DND-41 (cell line): Measurements from ENCODE around the gene CADPS.

Experiments used
- ATAC-seq: fragments of 200-7000 bp; cut with Tn5 transposase; 3 replicates; pipeline ENCODE4 v1.9.1; 2021; ENCODE audit warnings: low read depth; ENCODE audit not compliant: insufficient read depth
- DNase-seq: peaks from one replicate; pipeline ENCODE4 v3.0.0-alpha.2; 2020
- H2AFZ ChIP-seq: 2 replicates; pipeline ENCODE4 v1.6.0; 2012; ENCODE audit warnings: low read depth, low read length
- H3K27ac ChIP-seq: 2 replicates; pipeline ENCODE4 v1.5.1; 2012; ENCODE audit warnings: low read length, inconsistent platforms
- H3K27me3 ChIP-seq: fragments of 200-600 bp; sonication (generic); 2 replicates; pipeline ENCODE4 v1.6.0; 2012; ENCODE audit warnings: low read length, mild to moderate bottlenecking, inconsistent platforms; ENCODE audit not compliant: insufficient read depth, poor library complexity
- H3K36me3 ChIP-seq: 2 replicates; pipeline ENCODE4 v1.5.1; 2012; ENCODE audit warnings: low read length, inconsistent platforms; ENCODE audit not compliant: insufficient read depth
- H3K4me1 ChIP-seq: 2 replicates; pipeline ENCODE4 v1.5.1; 2012; ENCODE audit warnings: mild to moderate bottlenecking, low read length; ENCODE audit not compliant: insufficient read depth
- H3K4me2 ChIP-seq: 2 replicates; pipeline ENCODE4 v1.6.0; 2012; ENCODE audit warnings: mild to moderate bottlenecking, moderate library complexity, low read length, inconsistent platforms; ENCODE audit not compliant: insufficient read depth
- H3K4me3 ChIP-seq, 2 experiments: fragments of 200-600 bp in 1 of 2; shearing (Covaris generic) in 1 of 2; 2 replicates each; pipeline ENCODE4 v1.5.1; 2012 to 2016; ENCODE audit warnings: inconsistent platforms in 2 of 2, low read length in 2 of 2, mild to moderate bottlenecking in 2 of 2, low read depth in 1 of 2, moderate library complexity in 1 of 2
- H3K79me2 ChIP-seq: 2 replicates; pipeline ENCODE4 v1.6.0; 2012; ENCODE audit warnings: low read length, inconsistent platforms; ENCODE audit not compliant: insufficient read depth
- H3K9ac ChIP-seq: 2 replicates; pipeline ENCODE4 v1.6.0; 2012; ENCODE audit warnings: low read depth, mild to moderate bottlenecking, inconsistent platforms, low read length, moderate library complexity
- H3K9me3 ChIP-seq: 2 replicates; pipeline ENCODE4 v1.5.1; 2012; ENCODE audit warnings: low read length, moderate library complexity, mild to moderate bottlenecking, inconsistent platforms; ENCODE audit not compliant: insufficient read depth, severe bottlenecking
- H4K20me1 ChIP-seq: 2 replicates; pipeline ENCODE4 v1.6.0; 2012; ENCODE audit warnings: low read length; ENCODE audit not compliant: insufficient read depth
- EZH2 ChIP-seq: IDR thresholded peaks from 3 replicates; pipeline ENCODE4 v1.6.1; 2012; ENCODE audit warnings: borderline replicate concordance, low read depth, mild to moderate bottlenecking, moderate library complexity, low read length, inconsistent platforms; ENCODE audit not compliant: severe bottlenecking
- TF ChIP-seq, protein P1 (sequence below): IDR thresholded peaks from 2 replicates; pipeline ENCODE4 v1.5.1; 2012; ENCODE audit warnings: borderline replicate concordance, low read length, moderate library complexity, mild to moderate bottlenecking; ENCODE audit not compliant: poor library complexity, severe bottlenecking; ENCODE audit errors: extremely low read depth

CADPS gene

DNA sequence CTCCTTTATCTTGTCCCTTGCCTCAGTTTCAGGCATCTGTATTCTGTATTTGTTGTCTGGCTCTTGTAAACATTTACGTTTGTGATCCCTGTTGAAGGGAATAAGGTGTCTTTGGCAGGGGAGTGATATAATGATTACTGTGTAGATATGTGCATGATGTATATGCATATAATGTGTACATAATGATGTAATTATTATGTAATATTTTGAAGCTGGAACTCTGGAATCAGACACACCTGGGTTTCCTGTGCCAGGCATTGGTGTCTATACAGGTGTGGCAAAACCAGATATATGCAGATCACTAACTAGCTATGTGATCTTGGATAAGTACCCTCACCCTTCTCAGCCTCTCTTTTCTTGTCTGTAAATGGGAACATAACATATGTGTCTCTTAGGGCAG is 260.7 kb downstream of the CADPS start:
- ATAC-seq (no peak), DNase-seq (no peak)
- no peak for TF ChIP-seq EZH2
- TF ChIP-seq, protein P1, sequence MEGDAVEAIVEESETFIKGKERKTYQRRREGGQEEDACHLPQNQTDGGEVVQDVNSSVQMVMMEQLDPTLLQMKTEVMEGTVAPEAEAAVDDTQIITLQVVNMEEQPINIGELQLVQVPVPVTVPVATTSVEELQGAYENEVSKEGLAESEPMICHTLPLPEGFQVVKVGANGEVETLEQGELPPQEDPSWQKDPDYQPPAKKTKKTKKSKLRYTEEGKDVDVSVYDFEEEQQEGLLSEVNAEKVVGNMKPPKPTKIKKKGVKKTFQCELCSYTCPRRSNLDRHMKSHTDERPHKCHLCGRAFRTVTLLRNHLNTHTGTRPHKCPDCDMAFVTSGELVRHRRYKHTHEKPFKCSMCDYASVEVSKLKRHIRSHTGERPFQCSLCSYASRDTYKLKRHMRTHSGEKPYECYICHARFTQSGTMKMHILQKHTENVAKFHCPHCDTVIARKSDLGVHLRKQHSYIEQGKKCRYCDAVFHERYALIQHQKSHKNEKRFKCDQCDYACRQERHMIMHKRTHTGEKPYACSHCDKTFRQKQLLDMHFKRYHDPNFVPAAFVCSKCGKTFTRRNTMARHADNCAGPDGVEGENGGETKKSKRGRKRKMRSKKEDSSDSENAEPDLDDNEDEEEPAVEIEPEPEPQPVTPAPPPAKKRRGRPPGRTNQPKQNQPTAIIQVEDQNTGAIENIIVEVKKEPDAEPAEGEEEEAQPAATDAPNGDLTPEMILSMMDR, result no peak
- Histone ChIP-seq H3K79me2 (no peaks in the 10 kb centered on the region), H3K4me3 (no peak overlapping the region), H3K9ac (no peak overlapping the region), H3K9me3 (no peaks in the 10 kb centered on the region), H2AFZ (no peak overlapping the region), H3K27me3 (peaks cover 3% of the 10 kb centered on the region), H3K4me1 (no peaks in the 10 kb centered on the region), H3K27ac (no peak overlapping the region), H3K36me3 (no peaks in the 10 kb centered on the region), H4K20me1 (no peaks in the 10 kb centered on the region), H3K4me2 (no peak overlapping the region)

DNA sequence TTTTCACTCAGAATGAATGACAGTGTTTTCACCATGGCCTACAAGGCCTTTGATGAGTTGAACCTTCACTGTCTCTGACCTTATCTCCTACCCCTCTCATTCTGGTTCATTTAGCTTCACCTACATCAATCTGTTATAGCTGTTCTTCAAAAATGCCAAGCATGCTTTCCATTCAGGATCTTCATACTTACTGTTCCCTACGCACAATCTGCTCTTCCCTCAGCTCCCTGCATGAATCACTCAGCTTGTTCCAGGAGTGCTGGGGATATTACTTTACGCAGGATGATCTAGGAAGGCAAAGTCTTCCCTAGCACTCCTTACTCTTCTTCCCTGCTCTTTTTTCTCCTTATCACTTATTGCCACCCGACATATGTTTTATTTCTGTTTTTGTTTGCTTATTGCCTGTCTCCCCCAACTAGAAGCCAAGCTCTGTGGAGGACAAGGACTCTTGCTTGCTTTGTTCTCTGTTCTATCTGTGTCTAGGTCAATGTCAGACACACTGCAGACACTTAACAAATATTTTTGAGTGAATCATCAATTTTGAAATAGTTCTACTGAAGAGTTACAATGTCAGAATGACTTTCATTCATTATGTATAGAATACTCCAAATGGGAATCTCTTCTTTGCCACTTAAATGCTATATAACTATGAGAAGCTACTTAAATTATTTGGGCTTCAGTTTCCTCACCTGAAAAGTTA is 263.5 kb downstream of the CADPS start:
- ATAC-seq (no peak), DNase-seq (no peak)
- no peak overlapping the region for H3K4me2 ChIP-seq

DNA sequence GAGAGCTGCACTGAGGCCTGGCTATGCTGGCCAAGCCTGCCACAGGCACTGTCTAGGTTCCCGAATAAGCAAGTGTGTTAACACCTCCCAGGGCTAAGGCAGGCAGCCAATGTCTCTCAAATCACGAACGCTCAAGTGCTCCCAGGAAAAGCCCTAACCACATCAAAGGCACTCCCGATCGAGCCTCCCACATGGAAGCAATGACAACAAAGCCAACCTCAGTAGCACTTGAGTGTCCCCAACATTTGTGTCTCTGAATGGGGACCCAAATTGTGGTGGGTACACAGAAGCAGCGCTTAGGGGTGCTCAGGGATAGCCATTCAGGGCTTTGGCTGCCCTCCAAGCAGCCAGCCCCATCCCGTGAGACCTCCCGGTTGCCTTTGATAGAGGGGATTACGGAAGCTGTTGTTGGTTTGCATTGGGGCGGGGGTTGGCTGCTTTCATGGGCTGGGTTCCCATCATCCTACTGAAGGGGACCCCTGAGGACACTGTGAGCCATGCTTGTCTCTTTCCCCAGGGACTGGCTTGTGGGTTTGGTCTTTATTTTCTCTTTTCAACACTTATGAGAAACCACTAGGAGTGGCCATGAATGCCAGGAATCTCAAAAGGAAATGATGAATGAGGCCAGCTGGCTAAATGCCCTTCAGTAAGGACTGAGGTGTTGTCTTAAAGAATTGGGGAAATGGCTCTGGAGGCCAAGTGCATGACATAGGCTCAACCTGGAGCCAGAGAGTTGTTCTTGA is 267.8 kb downstream of the CADPS start:
- H3K9me3 ChIP-seq, result no peaks in the 10 kb centered on the region
- no peaks in the 10 kb centered on the region for H3K79me2 ChIP-seq
- TF ChIP-seq EZH2, result no peak
- TF ChIP-seq, protein P1, result no peak
- H3K4me1 ChIP-seq, result no peaks in the 10 kb centered on the region
- H3K4me3 ChIP-seq, result no peak overlapping the region
- H3K9ac ChIP-seq, result no peak overlapping the region
- ATAC-seq (no peak), DNase-seq (no peak)
- H2AFZ ChIP-seq, result no peak overlapping the region
- H3K27ac ChIP-seq, result no peak overlapping the region
- no peaks in the 10 kb centered on the region for H3K27me3 ChIP-seq
- H4K20me1 ChIP-seq, result no peaks in the 10 kb centered on the region
- H3K36me3 ChIP-seq, result no peaks in the 10 kb centered on the region
- H3K4me2 ChIP-seq, result no peak overlapping the region

More for the DNA sequence above, 263.5 kb downstream of the CADPS start:
- peaks cover 3% of the 10 kb centered on the region for H3K27me3 ChIP-seq
- no peaks in the 10 kb centered on the region for H3K4me1 ChIP-seq
- no peaks in the 10 kb centered on the region for H4K20me1 ChIP-seq
- no peak overlapping the region for H3K4me3 ChIP-seq
- no peaks in the 10 kb centered on the region for H3K9me3 ChIP-seq
- H3K79me2 ChIP-seq, result no peaks in the 10 kb centered on the region
- no peak overlapping the region for H3K9ac ChIP-seq
- TF ChIP-seq EZH2, result no peak
- TF ChIP-seq, protein P1, result no peak
- H3K36me3 ChIP-seq, result no peaks in the 10 kb centered on the region
- no peak overlapping the region for H3K27ac ChIP-seq
- H2AFZ ChIP-seq, result no peak overlapping the region
